ACC112 (cell line): ENCODE measurements around the gene KIF12.

ENCODE experiments used
- H2AFZ ChIP-seq: fragments of 200-600 bp; sonication (generic); one replicate; pipeline ENCODE4 v1.6.0; 2017; ENCODE audit warnings: antibody characterized with exemption, low read length; ENCODE audit not compliant: unreplicated experiment
- H3K27ac ChIP-seq: fragments of 200-600 bp; sonication (generic); 2 replicates; pipeline ENCODE4 v1.5.1; 2014; ENCODE audit warnings: low read depth, mild to moderate bottlenecking, antibody characterized with exemption, low read length, moderate library complexity
- H3K27me3 ChIP-seq: fragments of 200-600 bp; sonication (generic); 2 replicates; pipeline ENCODE4 v1.6.1; 2014; ENCODE audit warnings: mild to moderate bottlenecking, antibody characterized with exemption, low read length, moderate library complexity, mixed read lengths; ENCODE audit not compliant: insufficient read depth
- H3K36me3 ChIP-seq: fragments of 200-600 bp; sonication (generic); 2 replicates; pipeline ENCODE4 v1.6.1; 2016; ENCODE audit warnings: mild to moderate bottlenecking, antibody characterized with exemption, low read length, moderate library complexity, mixed read lengths; ENCODE audit not compliant: insufficient read depth
- H3K4me1 ChIP-seq: fragments of 200-600 bp; sonication (generic); one replicate; pipeline ENCODE4 v1.6.1; 2016; ENCODE audit warnings: low read length, mixed read lengths; ENCODE audit not compliant: insufficient read depth, unreplicated experiment, control insufficient read depth
- H3K4me3 ChIP-seq: fragments of 200-600 bp; sonication (generic); 2 replicates; pipeline ENCODE4 v1.5.1; 2014; ENCODE audit warnings: mild to moderate bottlenecking, low read depth, low read length
- H3K79me2 ChIP-seq: fragments of 200-600 bp; sonication (generic); one replicate; pipeline ENCODE4 v1.6.0; 2016; ENCODE audit warnings: low read length; ENCODE audit not compliant: control insufficient read depth, unreplicated experiment, insufficient read depth

KIF12 gene

GRCh38 chr9:114059047-114059803 lies 39.9 kb downstream of the KIF12 start:
- Histone ChIP-seq H3K4me1 (no peaks in the 10 kb centered on the region), H3K4me3 (no peak overlapping the region), H3K27ac (no peak overlapping the region), H2AFZ (no peak overlapping the region), H3K27me3 (peaks cover 22% of the 10 kb centered on the region), H3K36me3 (no peaks in the 10 kb centered on the region), H3K79me2 (no peaks in the 10 kb centered on the region)

DNA sequence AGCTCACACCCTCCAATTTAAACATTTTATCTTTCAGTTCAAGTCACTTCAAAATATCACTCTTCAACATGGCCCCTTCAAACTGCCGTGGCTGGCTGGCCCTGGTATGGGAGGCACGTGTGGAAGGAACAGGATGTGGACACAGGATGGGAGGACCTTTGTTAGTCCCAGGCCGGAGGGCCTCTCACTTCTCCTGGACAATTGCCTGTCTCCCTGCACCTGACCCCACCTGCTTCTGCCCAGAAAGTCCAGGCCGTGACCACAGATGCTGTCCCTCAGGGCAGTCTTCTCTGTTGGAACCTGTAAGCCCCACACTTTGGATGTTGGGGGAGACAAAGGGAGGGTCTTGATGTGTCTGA lies 40.4 kb downstream of the KIF12 start:
- Histone ChIP-seq H3K27me3 (peaks cover 17% of the 10 kb centered on the region), H3K4me1 (no peaks in the 10 kb centered on the region), H3K27ac (no peak overlapping the region), H3K4me3 (no peak overlapping the region), H3K36me3 (no peaks in the 10 kb centered on the region), H3K79me2 (no peaks in the 10 kb centered on the region), H2AFZ (no peak overlapping the region)

- Histone ChIP-seq H3K27me3 (peaks cover 4% of the 10 kb centered on the region), H3K36me3 (no peaks in the 10 kb centered on the region), H3K79me2 (no peaks in the 10 kb centered on the region), H3K4me1 (no peaks in the 10 kb centered on the region), H2AFZ (no peak overlapping the region), H3K27ac (no peak overlapping the region), H3K4me3 (no peak overlapping the region)
These were observed 41.8 kb downstream of the KIF12 start for GRCh38 chr9:114057161-114057885.

DNA sequence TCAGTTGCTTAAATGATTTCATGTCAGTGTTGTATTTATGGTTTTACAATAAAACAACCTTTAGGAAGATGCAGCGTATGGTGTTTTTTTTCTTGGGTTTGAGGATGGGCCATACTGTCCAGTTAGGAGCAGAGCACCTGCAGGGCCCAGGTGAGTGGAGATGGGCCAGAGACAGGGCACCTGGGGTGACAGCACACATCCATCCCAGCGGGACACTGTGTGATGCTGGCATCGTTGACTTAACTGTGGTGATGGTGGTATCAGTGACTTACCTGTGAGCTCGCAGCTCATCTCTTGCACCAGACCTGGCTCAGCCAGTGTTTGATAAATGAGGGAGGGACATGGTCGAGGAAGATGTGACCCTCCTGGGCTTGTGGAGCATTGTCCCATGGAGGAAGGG lies 42.6 kb downstream of the KIF12 start:
- Histone ChIP-seq H3K4me3 (no peak overlapping the region), H2AFZ (no peak overlapping the region), H3K27ac (no peak overlapping the region), H3K4me1 (no peaks in the 10 kb centered on the region), H3K27me3 (no peaks in the 10 kb centered on the region), H3K79me2 (no peaks in the 10 kb centered on the region), H3K36me3 (no peaks in the 10 kb centered on the region)

- H3K36me3 ChIP-seq = no peaks in the 10 kb centered on the region
- H2AFZ ChIP-seq = no peak overlapping the region
- no peak overlapping the region for H3K27ac ChIP-seq
- no peaks in the 10 kb centered on the region for H3K4me1 ChIP-seq
- no peak overlapping the region for H3K4me3 ChIP-seq
- no peaks in the 10 kb centered on the region for H3K79me2 ChIP-seq
- H3K27me3 ChIP-seq = no peaks in the 10 kb centered on the region
These were observed 43.2 kb downstream of the KIF12 start for GRCh38 chr9:114055894-114056293.

DNA sequence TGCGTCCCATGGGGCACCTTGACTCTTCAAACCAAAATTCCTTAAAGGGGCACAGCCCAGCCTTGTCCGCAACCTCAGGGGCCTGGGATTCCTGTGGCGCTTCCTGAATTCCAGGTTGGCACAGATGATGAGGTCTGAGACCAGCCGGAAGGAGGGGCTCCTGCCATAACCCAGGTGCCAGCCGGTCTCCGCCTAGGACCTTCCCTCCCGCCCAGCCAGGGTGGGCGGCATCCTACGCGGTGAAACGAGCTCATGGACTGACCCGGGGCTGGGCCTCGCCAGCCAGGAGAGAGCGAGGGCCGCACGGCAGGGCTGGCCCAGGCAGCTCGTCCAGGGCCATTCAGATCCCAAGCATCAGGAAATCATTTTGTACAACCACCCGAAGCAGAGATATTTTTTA lies 44.0 kb downstream of the KIF12 start:
- no peaks in the 10 kb centered on the region for H3K79me2 ChIP-seq
- no peak overlapping the region for H2AFZ ChIP-seq
- no peaks in the 10 kb centered on the region for H3K27me3 ChIP-seq
- no peaks in the 10 kb centered on the region for H3K36me3 ChIP-seq
- no peaks in the 10 kb centered on the region for H3K4me1 ChIP-seq
- H3K4me3 ChIP-seq = no peak overlapping the region
- no peak overlapping the region for H3K27ac ChIP-seq

DNA sequence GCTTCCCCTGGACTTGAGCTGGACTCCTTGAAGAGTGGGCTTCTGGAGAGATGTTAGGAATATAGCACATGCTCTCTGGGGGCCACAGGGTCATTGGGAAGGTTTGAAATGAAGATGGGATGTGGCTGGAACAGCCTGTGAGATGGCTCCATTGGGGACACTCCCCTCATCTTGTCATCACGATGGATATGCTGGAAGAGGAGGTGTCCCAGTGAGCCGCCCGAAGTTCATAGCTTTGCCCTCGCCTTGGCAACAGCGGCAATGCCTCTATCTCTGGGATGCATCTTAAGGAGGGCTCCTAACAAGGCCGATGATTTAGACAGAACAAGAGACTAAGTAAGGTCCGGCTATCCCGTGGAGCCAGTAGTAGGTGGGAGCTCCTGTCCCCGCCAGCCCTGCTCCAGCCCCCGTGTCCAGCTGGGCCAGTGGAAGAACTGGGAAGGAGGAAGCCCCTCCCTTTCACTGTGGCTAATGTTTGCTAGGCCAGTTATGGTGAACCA lies 44.9 kb downstream of the KIF12 start:
- H3K79me2 ChIP-seq = no peaks in the 10 kb centered on the region
- H3K4me3 ChIP-seq = no peak overlapping the region
- H3K36me3 ChIP-seq = no peaks in the 10 kb centered on the region
- H2AFZ ChIP-seq = no peak overlapping the region
- no peaks in the 10 kb centered on the region for H3K27me3 ChIP-seq
- no peaks in the 10 kb centered on the region for H3K4me1 ChIP-seq
- no peak overlapping the region for H3K27ac ChIP-seq

- no peak overlapping the region for H3K27ac ChIP-seq
- no peaks in the 10 kb centered on the region for H3K79me2 ChIP-seq
- no peaks in the 10 kb centered on the region for H3K4me1 ChIP-seq
- H3K27me3 ChIP-seq = no peaks in the 10 kb centered on the region
- H3K4me3 ChIP-seq = no peak overlapping the region
- H2AFZ ChIP-seq = no peak overlapping the region
- H3K36me3 ChIP-seq = no peaks in the 10 kb centered on the region
These were observed 45.7 kb downstream of the KIF12 start for GRCh38 chr9:114053246-114054005.

- no peaks in the 10 kb centered on the region for H3K36me3 ChIP-seq
- H3K27me3 ChIP-seq = no peaks in the 10 kb centered on the region
- H3K27ac ChIP-seq = no peak overlapping the region
- no peak overlapping the region for H3K4me3 ChIP-seq
- H2AFZ ChIP-seq = no peak overlapping the region
- H3K79me2 ChIP-seq = no peaks in the 10 kb centered on the region
- no peaks in the 10 kb centered on the region for H3K4me1 ChIP-seq
These were observed 47.4 kb downstream of the KIF12 start for GRCh38 chr9:114051706-114052105.

DNA sequence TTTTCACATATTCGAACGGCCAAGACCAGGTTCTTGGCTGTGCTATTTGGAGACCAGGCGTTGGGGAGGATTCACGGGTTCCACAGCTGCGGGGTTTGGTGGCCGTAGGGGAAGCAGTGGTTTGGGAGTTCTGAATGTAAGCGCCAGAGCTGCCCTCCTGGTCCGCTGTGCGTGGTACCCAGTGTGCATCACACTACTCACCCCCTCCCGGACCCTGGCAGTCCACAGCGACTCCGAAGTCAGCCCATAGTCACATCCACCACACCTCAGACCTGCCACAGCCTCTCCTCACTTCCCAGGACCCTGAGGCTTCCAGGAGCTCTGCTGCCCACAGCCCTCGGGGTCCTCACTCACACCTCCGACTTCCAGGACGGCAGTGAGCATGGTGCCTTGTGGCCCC lies 47.8 kb downstream of the KIF12 start:
- Histone ChIP-seq H3K4me3 (no peak overlapping the region), H2AFZ (no peak overlapping the region), H3K79me2 (no peaks in the 10 kb centered on the region), H3K4me1 (no peaks in the 10 kb centered on the region), H3K36me3 (no peaks in the 10 kb centered on the region), H3K27ac (no peak overlapping the region), H3K27me3 (no peaks in the 10 kb centered on the region)
